GM12878 (cell line): ENCODE data around the gene ARFRP1. TPM values are rescaled to one million over a fixed set of nuclear protein-coding genes. Genes with fewer than 3 reads are reported as not detected.

Experiments used
- CBX3 ChIP-seq: fragments of 200-600 bp; sonication (generic); IDR thresholded peaks from 2 replicates; pipeline ENCODE4 v1.6.1; 2016; ENCODE audit warnings: low read depth, borderline replicate concordance
- CREB1 ChIP-seq: IDR thresholded peaks from 2 replicates; pipeline ENCODE4 v1.6.1; 2012; ENCODE audit warnings: low read depth, mild to moderate bottlenecking, inconsistent platforms
- CUX1 ChIP-seq: IDR thresholded peaks from 2 replicates; pipeline ENCODE4 v1.6.1; 2012; ENCODE audit warnings: improper control_type of control experiment, low read depth, low read length; ENCODE audit not compliant: insufficient replicate concordance
- E2F4 ChIP-seq: IDR thresholded peaks from 2 replicates; pipeline ENCODE4 v1.6.1; 2012; ENCODE audit warnings: low read depth, low read length, improper control_type of control experiment
- HSF1 ChIP-seq: fragments of 150-350 bp; IDR thresholded peaks from 2 replicates; pipeline ENCODE4 v1.6.1; 2014; ENCODE audit warnings: mild to moderate bottlenecking, low read depth, low read length
- IRF5 ChIP-seq: fragments of 450-650 bp; IDR thresholded peaks from 2 replicates; pipeline ENCODE4 v1.6.1; 2017; ENCODE audit warnings: borderline replicate concordance
- KAT2A ChIP-seq: conservative IDR thresholded peaks from 2 replicates; pipeline ENCODE4 v1.6.1; 2011; ENCODE audit warnings: low read depth, low read length; ENCODE audit not compliant: control insufficient read depth
- MLLT1 ChIP-seq: fragments of 450-650 bp; IDR thresholded peaks from 2 replicates; pipeline ENCODE4 v1.6.1; 2016; ENCODE audit warnings: mild to moderate bottlenecking
- MXI1 ChIP-seq: fragments of 150-350 bp; IDR thresholded peaks from 2 replicates; pipeline ENCODE4 v1.6.1; 2011; ENCODE audit warnings: low read depth, mild to moderate bottlenecking, inconsistent platforms, low read length, improper control_type of control experiment
- STAT3 ChIP-seq: IDR thresholded peaks from 2 replicates; pipeline ENCODE4 v1.6.1; 2011; ENCODE audit warnings: low read depth, low read length, improper control_type of control experiment
- ZBTB4 ChIP-seq: fragments of 450-650 bp; formaldehyde crosslinking; IDR thresholded peaks from 2 replicates; pipeline ENCODE4 v1.4.0; 2022; ENCODE audit warnings: mild to moderate bottlenecking, moderate library complexity
- ZNF274 ChIP-seq: IDR thresholded peaks from one replicate; pipeline ENCODE4 v1.8.0; 2011; ENCODE audit not compliant: insufficient read length, insufficient read depth
- polyA plus RNA-seq, 11 experiments: library from polyadenylated mRNA; depleted of rRNA in 4 of 11; unstranded in 6 of 11; stranded (reverse) in 5 of 11; fragments of >200 nt; fragmentation: Nextera tagmentation in 4 of 11; fragmentation: Illumina TruSeq in 1 of 11; extraction: Ambion mirVana in 4 of 11; extraction: Trizol in 1 of 11; gene quantifications; 1 replicate in 1 of 11; 2 replicates in 10 of 11; pipeline versions ENCODE4 v1.2.1 to v1.2.3, GENCODE V29; 2011 to 2016; ENCODE audit warnings: inconsistent platforms in 2 of 11, missing spikeins in 2 of 11, low read depth in 1 of 11
- total RNA-seq, 4 experiments: library from RNA; depleted of rRNA in 3 of 4; stranded (reverse); fragments of >200 nt in 3 of 4; fragmentation: Illumina TruSeq in 1 of 4; extraction: Trizol in 1 of 4; gene quantifications; 2 replicates each; pipeline versions ENCODE4 v1.2.1 to v1.2.3, GENCODE V29; 2013 to 2021

Gene ARFRP1
- total and polyA plus RNA-seq, 10 of the 15 experiments (the other 5 are each of a cell fraction or from before 2014, with no cell fraction given): 0.37 to 71.7 (median 34.6) TPM

- TF ChIP-seq CUX1: no peak
- TF ChIP-seq CREB1: peak; percentile 21; the same call in 1 of the 2 replicates
- no peak for TF ChIP-seq ZNF274
- no peak for TF ChIP-seq KAT2A
- no peak for TF ChIP-seq STAT3
- TF ChIP-seq MLLT1: 0 out of 2 replicates have a peak, but pooled peaks have one; percentile 13
- TF ChIP-seq MXI1: no peak
- no peak for TF ChIP-seq E2F4
- TF ChIP-seq IRF5: no peak
- TF ChIP-seq ZBTB4: no peak
- no peak for TF ChIP-seq HSF1
- no peak for TF ChIP-seq CBX3
These were observed 29.3 kb upstream of the ARFRP1 start (continued) for GRCh38 chr20:63736893-63737694.
